Measurements from ENCODE around the gene MAP1LC3B. TPM values are rescaled to one million over a fixed set of nuclear protein-coding genes. Genes with fewer than 3 reads are reported as not detected.
"Not testable (repeated sequence)": the region's sequence is repeated elsewhere in the genome, so short reads cannot be mapped to it uniquely, and the experiment has no call there.

MAP1LC3B gene
- total RNA-seq, 2 experiments from 2014 or later, result 49.7 to 62.1 TPM

DNA sequence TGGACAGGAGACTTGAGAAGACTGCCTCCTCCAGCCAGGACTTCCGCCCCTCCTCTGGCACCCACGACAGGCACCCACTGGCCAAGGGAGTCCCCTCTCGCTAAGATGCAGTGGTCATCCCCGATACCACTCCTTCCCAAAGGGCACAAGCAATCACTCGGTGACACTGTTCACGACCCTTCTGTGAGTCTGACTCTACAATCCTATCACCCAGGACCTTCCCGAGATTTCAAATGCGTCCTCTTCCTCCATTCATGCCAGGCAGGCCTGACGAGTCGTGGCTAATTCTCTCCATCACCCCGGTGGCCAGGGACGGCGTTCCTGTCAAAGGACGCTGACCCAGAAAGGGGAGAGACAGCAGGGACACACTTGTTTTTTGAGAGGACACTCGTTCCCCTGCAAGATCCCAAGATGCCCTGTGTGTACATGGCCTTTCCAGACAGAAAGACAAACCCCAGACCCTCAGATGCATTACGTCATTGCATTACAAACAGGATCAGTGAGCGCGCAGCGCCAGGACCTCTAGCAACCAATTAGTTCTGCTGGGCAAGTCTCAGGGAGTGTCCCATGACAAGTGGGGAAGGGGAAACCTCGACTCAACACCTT is 20.8 kb upstream of the MAP1LC3B start:
- no peaks in the 10 kb centered on the region for H3K27me3 Mint-ChIP-seq
- no peaks in the 10 kb centered on the region for H3K9me3 Mint-ChIP-seq (ENCODE audit: low read depth)
- peaks cover 46% of the 10 kb centered on the region for H3K4me1 Mint-ChIP-seq
- POLR2A ChIA-PET, result no interaction called here
- peaks cover 7% of the 10 kb centered on the region for H3K36me3 Mint-ChIP-seq (ENCODE audit: low read depth)
- DNase-seq, result peak; percentile 32
- no peak for ATAC-seq
- intact Hi-C loops (cut with DNase I, micrococcal nuclease), result no loop called here
- no peak overlapping the region for H3K27ac Mint-ChIP-seq
- H3K4me3 Mint-ChIP-seq, result no peak overlapping the region
- CTCF ChIA-PET, result no interaction called here

DNA sequence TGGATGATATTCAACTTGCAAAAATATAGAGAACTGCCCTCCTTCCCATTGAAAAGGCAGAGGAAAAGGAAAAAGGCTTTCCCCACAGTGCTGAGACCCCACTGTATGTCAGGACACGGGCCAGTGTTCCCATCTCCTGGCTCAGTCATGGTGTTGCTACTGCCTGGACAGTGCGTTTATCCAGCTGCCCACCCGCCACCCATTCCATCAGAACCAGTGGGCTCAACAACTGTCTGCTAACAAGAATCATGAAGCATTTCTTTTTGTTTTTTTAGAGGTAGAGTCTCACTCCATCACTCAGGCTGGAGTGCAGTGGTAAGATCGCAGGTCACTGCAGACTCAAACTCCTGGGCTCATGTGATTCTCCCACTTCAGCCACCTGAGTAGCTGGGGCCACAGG is 19.8 kb upstream of the MAP1LC3B start:
- Mint-ChIP-seq H3K4me1 (peaks cover 55% of the 10 kb centered on the region), H3K4me3 (no peak overlapping the region), H3K9me3 (ENCODE audit: low read depth) (no peaks in the 10 kb centered on the region), H3K27me3 (no peaks in the 10 kb centered on the region), H3K27ac (no peak overlapping the region), H3K36me3 (ENCODE audit: low read depth) (peaks cover 8% of the 10 kb centered on the region)
- CTCF ChIA-PET, result no interaction called here
- POLR2A ChIA-PET, result no interaction called here
- intact Hi-C loops (cut with DNase I, micrococcal nuclease), result no loop called here
- ATAC-seq, result no peak
- DNase-seq, result no peak

DNA sequence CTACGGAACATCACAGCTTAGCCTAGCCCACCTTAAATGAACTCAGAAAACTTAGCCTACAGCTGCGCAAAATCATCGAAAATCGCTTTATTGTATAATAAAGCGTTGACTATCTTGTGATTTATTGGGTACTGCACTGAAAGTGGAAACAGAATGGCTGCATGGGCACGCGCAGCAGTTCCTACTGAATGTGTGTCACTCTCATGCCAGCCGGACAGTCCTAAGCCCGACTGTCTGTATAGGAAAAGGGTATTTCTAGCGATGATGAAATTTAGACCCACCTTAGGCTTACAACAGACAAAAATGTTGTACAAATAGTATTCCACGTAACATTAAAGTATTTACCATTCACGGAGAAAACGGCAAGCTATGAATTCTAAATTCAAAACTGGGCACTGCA is 17.8 kb upstream of the MAP1LC3B start:
- H3K4me1 Mint-ChIP-seq, result peaks cover 41% of the 10 kb centered on the region
- H3K36me3 Mint-ChIP-seq (ENCODE audit: low read depth), result peaks cover 19% of the 10 kb centered on the region
- CTCF ChIA-PET, result interaction anchor here (0.5 to 0.6 kb wide), 2 partner anchors 122 to 630 kb away, joined by 3 read pairs; no protein-coding TSS in a partner anchor
- intact Hi-C loops (cut with DNase I, micrococcal nuclease), result no loop called here
- no peaks in the 10 kb centered on the region for H3K9me3 Mint-ChIP-seq (ENCODE audit: low read depth)
- no peaks in the 10 kb centered on the region for H3K27me3 Mint-ChIP-seq
- H3K27ac Mint-ChIP-seq, result no peak overlapping the region
- no peak for DNase-seq
- POLR2A ChIA-PET, result interaction anchor here (0.5 to 0.6 kb wide), 2 partner anchors 9 to 379 kb away, joined by 3 to 4 read pairs; partner anchors contain the start of gene FBXO31
- H3K4me3 Mint-ChIP-seq, result no peak overlapping the region
- no peak for ATAC-seq

DNA sequence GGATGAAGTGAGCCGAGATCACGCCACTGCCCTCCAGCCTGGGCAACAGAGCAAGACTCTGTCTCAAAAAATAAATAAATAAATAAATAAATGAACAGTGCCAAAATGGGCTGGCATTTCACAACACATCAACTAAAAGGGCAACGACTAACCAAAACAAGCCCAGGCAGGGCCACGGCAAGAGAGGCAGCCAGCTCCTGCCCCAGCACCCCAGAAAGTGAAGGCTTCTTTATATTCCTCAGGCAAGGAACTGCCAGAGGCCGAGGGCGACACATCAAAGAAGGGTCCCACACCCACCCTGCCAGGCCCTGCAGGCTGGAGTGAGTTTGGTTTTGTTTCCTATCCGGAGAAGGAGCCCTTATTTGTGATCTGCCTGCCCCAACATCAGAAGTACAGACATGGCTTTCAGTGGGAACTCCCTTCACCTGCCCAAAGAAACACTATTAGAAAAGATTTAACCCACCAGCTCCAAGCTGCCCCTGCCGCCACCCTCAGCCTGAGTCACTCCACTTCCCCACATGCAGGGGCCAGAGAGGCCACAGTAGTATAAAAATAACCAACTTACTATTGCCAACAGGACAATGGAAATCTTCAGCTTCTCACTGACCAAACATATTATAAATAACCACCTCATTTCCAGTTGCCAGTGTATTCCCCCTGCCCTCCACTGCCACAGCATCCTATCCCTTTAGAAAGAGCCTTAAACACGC is 16.6 kb upstream of the MAP1LC3B start:
- ATAC-seq, result no peak
- H3K36me3 Mint-ChIP-seq (ENCODE audit: low read depth), result peaks cover 22% of the 10 kb centered on the region
- DNase-seq, result no peak
- peaks cover 46% of the 10 kb centered on the region for H3K4me1 Mint-ChIP-seq
- CTCF ChIA-PET, result interaction anchor here (0.7 to 1.0 kb wide), 2 partner anchors 51 to 67 kb away, joined by 3 read pairs; no protein-coding TSS in a partner anchor
- intact Hi-C loops (cut with DNase I, micrococcal nuclease), result no loop called here
- H3K27ac Mint-ChIP-seq, result peak overlapping the region; percentile 31
- POLR2A ChIA-PET, result interaction anchor here (1.0 kb wide), 1 partner anchor 17 kb away, joined by 3 read pairs; no protein-coding TSS in a partner anchor
- no peak overlapping the region for H3K4me3 Mint-ChIP-seq
- no peaks in the 10 kb centered on the region for H3K27me3 Mint-ChIP-seq
- H3K9me3 Mint-ChIP-seq (ENCODE audit: low read depth), result no peaks in the 10 kb centered on the region

DNA sequence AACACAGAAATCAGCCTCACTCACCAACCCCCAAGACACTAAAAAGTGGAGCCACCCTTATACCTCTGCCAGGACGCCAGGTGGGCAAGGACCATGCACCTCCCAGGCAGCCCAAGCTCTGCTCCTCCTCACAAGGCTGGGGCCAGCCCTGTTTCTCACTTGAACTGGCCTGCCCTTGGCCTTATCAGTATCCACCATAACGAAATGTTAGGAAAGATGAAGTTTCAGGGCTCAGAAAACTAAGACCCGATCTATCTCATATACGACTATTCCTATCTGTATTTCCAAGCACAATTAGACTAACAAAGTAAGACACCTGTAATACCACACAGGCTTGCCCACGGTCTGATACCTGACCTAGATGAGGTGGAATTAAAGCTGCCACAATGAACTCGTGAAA is 15.5 kb upstream of the MAP1LC3B start:
- no peak for ATAC-seq
- Mint-ChIP-seq H3K36me3 (ENCODE audit: low read depth) (peaks cover 28% of the 10 kb centered on the region), H3K4me3 (no peak overlapping the region), H3K27me3 (no peaks in the 10 kb centered on the region), H3K9me3 (ENCODE audit: low read depth) (no peaks in the 10 kb centered on the region), H3K27ac (peak overlapping the region; percentile 21), H3K4me1 (peaks cover 51% of the 10 kb centered on the region)
- intact Hi-C loops (cut with DNase I, micrococcal nuclease), result no loop called here
- POLR2A ChIA-PET, result no interaction called here
- CTCF ChIA-PET, result interaction anchor here (1.0 kb wide), 1 partner anchor 52 kb away, joined by 3 read pairs; no protein-coding TSS in a partner anchor
- DNase-seq, result no peak

DNA sequence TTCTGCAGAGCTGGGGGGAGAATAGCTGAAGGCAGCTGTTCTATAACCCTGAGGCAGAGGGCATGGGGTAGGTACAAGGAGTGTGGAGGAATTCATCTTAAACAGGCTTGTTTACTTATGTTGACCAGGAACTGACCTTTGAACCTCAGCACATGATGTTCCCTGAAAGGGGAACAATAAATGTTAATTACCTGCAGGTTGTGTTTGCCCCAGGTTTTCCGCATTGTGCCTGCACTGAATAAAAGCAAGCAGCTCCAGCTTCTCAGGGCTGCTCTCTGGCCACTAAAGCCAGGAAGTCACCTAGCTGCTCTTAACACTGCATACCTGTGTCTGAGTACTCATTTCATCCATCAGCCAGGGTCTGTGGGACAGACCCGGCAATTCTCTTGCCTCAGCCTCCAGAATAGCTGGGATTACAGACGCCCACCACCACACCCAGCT is 12.8 kb upstream of the MAP1LC3B start:
- H3K27ac Mint-ChIP-seq; POLR2A ChIA-PET; H3K9me3 Mint-ChIP-seq (ENCODE audit: low read depth); H3K27me3 Mint-ChIP-seq; H3K4me3 Mint-ChIP-seq; DNase-seq; intact Hi-C loops (cut with DNase I, micrococcal nuclease); ATAC-seq: not testable (repeated sequence)
- CTCF ChIA-PET, result interaction anchor here (0.6 kb wide), 2 partner anchors 99 to 1695 kb away, joined by 3 to 4 read pairs; no protein-coding TSS in a partner anchor
- Mint-ChIP-seq H3K36me3 (ENCODE audit: low read depth) (peaks cover 27% of the 10 kb centered on the region), H3K4me1 (peaks cover 53% of the 10 kb centered on the region)

DNA sequence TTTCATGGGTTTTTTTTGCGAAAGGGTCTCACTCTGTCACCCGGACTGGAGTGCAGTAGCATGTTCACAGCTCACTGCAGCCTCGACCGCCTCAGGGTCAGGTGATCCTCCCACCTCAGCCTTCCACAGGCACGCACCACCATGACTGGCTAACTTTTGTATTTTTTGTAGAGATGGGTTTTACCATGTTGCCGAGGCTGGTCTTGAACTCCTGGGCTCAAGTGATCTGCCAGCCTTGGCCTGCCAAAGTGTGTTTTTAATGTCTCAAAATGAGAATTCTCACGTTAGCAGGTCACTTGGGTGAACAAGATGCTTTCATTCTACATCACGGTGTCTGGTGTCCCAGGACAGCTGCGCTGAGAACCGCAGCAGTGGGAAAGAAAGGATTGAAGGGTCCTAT is 11.7 kb upstream of the MAP1LC3B start:
- Mint-ChIP-seq H3K27ac (peak overlapping the region; percentile 92), H3K36me3 (ENCODE audit: low read depth) (peaks cover 27% of the 10 kb centered on the region), H3K27me3 (no peaks in the 10 kb centered on the region), H3K4me3 (peak overlapping the region; percentile 88), H3K9me3 (ENCODE audit: low read depth) (no peaks in the 10 kb centered on the region), H3K4me1 (peaks cover 59% of the 10 kb centered on the region)
- peak; percentile 28 for DNase-seq
- CTCF ChIA-PET, result interaction anchor here (0.5 to 2.6 kb wide), 2 partner anchors 14 to 85 kb away, joined by 3 to 14 read pairs; no protein-coding TSS in a partner anchor
- POLR2A ChIA-PET, result interaction anchor here (0.7 to 0.8 kb wide), 2 partner anchors 163 to 489 kb away, joined by 3 read pairs; partner anchors contain the start of gene SLC7A5
- ATAC-seq, result no peak
- intact Hi-C loops (cut with DNase I, micrococcal nuclease), result loop anchor here (5.0 kb wide), 3 partner anchors 33 to 1823 kb away; no protein-coding TSS in a partner anchor

DNA sequence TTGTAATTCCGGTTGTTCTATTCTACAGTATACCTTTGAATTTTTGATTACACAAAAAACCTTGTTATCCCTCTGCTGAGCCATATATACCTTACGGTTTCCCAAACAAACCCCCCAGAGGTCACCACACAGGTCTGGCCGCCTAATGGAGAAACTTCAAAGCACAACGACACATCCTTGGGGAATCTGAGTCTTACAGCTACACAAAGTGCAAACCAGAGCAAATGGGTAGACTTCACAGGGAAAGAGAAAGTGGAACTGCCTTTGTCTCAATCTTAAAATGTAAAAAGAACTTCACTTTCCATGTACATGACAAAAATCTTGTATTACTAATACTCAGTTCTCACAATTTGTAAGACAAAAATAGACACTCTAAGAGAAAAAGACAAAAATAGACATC is 11.3 kb upstream of the MAP1LC3B start:
- DNase-seq (no peak), ATAC-seq (no peak)
- intact Hi-C loops (cut with DNase I, micrococcal nuclease), result loop anchor here (5.0 kb wide), 3 partner anchors 34 to 1824 kb away; no protein-coding TSS in a partner anchor
- POLR2A ChIA-PET, result interaction anchor here (0.6 to 0.8 kb wide), 3 partner anchors 162 to 570 kb away, joined by 3 read pairs; partner anchors contain the start of genes BANP and SLC7A5
- peaks cover 58% of the 10 kb centered on the region for H3K4me1 Mint-ChIP-seq
- peak overlapping the region; percentile 88 for H3K4me3 Mint-ChIP-seq
- CTCF ChIA-PET, result interaction anchor here (0.5 to 2.6 kb wide), 2 partner anchors 13 to 85 kb away, joined by 3 to 14 read pairs; no protein-coding TSS in a partner anchor
- peaks cover 25% of the 10 kb centered on the region for H3K36me3 Mint-ChIP-seq (ENCODE audit: low read depth)
- no peaks in the 10 kb centered on the region for H3K27me3 Mint-ChIP-seq
- H3K27ac Mint-ChIP-seq, result peak overlapping the region; percentile 92
- no peaks in the 10 kb centered on the region for H3K9me3 Mint-ChIP-seq (ENCODE audit: low read depth)

DNA sequence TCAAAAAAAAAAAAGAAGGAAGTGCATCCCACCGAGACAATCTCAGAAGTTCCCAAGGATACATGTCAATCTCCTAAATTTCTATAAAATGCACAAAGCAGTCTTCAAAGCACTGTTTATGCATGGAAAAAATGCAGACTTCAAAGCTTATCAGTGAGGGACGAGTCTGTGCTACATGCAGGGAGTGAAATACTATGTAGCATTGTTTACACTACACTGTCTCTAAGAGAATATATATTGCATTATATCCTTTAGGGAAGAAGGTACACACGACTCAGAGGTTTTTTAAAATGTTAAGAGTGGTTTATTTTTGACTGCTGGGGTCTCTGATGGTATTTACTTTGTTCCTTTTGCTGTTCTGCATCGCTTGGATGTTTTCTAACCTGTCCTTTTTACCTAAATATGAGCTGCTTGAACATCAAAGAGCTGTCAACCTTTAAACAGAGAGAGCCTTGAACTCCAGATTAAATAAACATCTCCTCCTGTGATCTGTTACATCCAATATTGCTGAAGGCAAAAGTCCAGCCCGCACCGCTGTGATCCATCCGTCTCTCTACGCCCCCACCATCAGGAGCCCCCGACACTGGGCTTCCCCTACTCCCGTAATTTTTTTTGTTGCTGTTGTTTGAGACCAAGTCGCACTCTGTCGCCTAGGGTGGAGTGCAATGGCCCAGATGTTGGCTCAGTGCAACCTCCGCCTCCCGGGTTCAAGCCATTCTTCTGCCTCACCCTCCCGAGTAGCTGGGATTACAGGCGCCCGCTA is 9.9 kb upstream of the MAP1LC3B start:
- Mint-ChIP-seq H3K27me3 (no peaks in the 10 kb centered on the region), H3K4me1 (peaks cover 54% of the 10 kb centered on the region), H3K4me3 (peak overlapping the region; percentile 88), H3K27ac (peak overlapping the region; percentile 86), H3K9me3 (ENCODE audit: low read depth) (no peaks in the 10 kb centered on the region), H3K36me3 (ENCODE audit: low read depth) (peaks cover 23% of the 10 kb centered on the region)
- ChIA-PET POLR2A (interaction anchor here (0.5 kb wide), 1 partner anchor 18 kb away, joined by 3 read pairs; no protein-coding TSS in a partner anchor), CTCF (interaction anchor here (1.0 to 2.6 kb wide), 2 partner anchors 12 to 60 kb away, joined by 3 to 14 read pairs; no protein-coding TSS in a partner anchor)
- ATAC-seq (no peak), DNase-seq (peak; percentile 26)
- intact Hi-C loops (cut with DNase I, micrococcal nuclease), result loop anchor here (2.0 to 5.0 kb wide), 5 partner anchors 35 to 1825 kb away; partner anchors contain the start of genes MTHFSD (in 1 of the 2) and SLC7A5 (in 1 of the 2)

DNA sequence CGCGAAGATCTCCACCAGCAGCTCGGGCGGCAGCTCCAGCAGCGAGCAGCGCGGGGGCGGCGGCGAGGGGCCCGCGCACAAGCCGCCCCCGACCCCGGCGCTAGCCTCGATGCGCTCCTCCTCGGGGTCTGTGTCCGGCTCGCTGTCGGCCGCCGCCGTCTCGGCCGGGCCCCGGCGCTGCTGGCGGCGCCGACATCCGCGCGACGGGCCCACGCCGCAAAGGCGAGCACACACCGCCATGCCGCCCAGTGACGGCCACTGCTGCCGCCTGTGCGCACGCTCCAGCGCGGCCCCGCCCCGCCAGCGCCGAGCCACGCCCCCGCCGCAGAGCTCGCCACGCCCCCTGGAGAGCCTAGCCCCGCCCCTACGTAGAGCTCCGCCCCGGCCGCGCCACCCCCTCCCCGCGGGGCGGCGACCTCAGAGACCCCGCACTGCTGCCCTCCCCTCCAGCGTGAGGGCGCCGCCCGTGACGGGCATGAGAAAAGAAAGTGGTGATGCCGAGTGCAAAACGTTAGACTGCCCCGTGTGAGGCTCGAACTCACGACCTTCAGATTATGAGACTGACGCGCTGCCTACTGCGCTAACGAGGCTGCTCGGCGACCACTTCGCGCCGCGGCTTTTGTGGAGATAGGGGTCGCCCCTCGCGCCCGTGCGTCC is 8.5 kb upstream of the MAP1LC3B start, which contains the start of gene FBXO31:
Gene FBXO31 (minus strand): TSS at position 272 of the 657 bp plus-strand sequence. CDS start 32 bp downstream, at position 240.
- intact Hi-C loops (cut with DNase I, micrococcal nuclease), result loop anchor here (1.0 to 5.0 kb wide), 9 partner anchors 9 to 1826 kb away; partner anchors contain the start of genes C16orf95 (in 2 of the 2), MAP1LC3B (in 2 of the 2), BANP (in 1 of the 2) and MTHFSD (in 1 of the 2)
- ChIA-PET CTCF (interaction anchor here (0.7 to 1.9 kb wide), 6 partner anchors 10 to 512 kb away, joined by 3 to 17 read pairs (median 4); partner anchors contain the start of gene C16orf95), POLR2A (interaction anchor here (0.6 to 1.1 kb wide), 8 partner anchors 9 to 1660 kb away, joined by 3 to 6 read pairs (median 4); partner anchors contain the start of genes BANP and C16orf95)
- H3K4me1 Mint-ChIP-seq, result peaks cover 67% of the 10 kb centered on the region
- H3K27ac Mint-ChIP-seq, result peak within 1 kb of the TSS; percentile 86
- peaks cover 16% of the 10 kb centered on the region for H3K36me3 Mint-ChIP-seq (ENCODE audit: low read depth)
- DNase-seq (peak; percentile 95), ATAC-seq (peak; percentile 61)
- peak within 1 kb of the TSS; percentile 88 for H3K4me3 Mint-ChIP-seq
- H3K27me3 Mint-ChIP-seq, result no peaks in the 10 kb centered on the region
- no peaks in the 10 kb centered on the region for H3K9me3 Mint-ChIP-seq (ENCODE audit: low read depth)
